Osteoblast (primary cell): Measurements from ENCODE around the gene C1orf167. TPM values are rescaled to one million over a fixed set of nuclear protein-coding genes. Genes with fewer than 3 reads are reported as not detected.

Experiments
- DNase-seq: peaks from one replicate; pipeline ENCODE4 v3.0.0; 2011; ENCODE audit warnings: low spot score, mixed read lengths; ENCODE audit not compliant: insufficient read length; ENCODE audit errors: missing footprints
- H2AFZ ChIP-seq: 2 replicates; pipeline ENCODE4 v1.6.0; 2011; ENCODE audit warnings: mild to moderate bottlenecking, low read length
- H3K27ac ChIP-seq: 2 replicates; pipeline ENCODE4 v1.5.1; 2011; ENCODE audit warnings: mild to moderate bottlenecking, low read depth, low read length, moderate library complexity
- H3K27me3 ChIP-seq: 2 replicates; pipeline ENCODE4 v1.6.0; 2012; ENCODE audit warnings: mild to moderate bottlenecking, control low read depth, inconsistent platforms, low read length, moderate library complexity; ENCODE audit not compliant: insufficient read depth
- H3K36me3 ChIP-seq: 2 replicates; pipeline ENCODE4 v1.5.1; 2011; ENCODE audit warnings: mild to moderate bottlenecking, low read length, control low read depth, moderate library complexity; ENCODE audit not compliant: insufficient read depth
- H3K4me1 ChIP-seq: 2 replicates; pipeline ENCODE4 v1.5.1; 2011; ENCODE audit warnings: mild to moderate bottlenecking, low read length, control low read depth, moderate library complexity; ENCODE audit not compliant: insufficient read depth
- H3K4me2 ChIP-seq: 2 replicates; pipeline ENCODE4 v1.6.0; 2011; ENCODE audit warnings: mild to moderate bottlenecking, low read length; ENCODE audit not compliant: insufficient read depth
- H3K4me3 ChIP-seq: fragments of 200-600 bp; sonication (generic); 3 replicates; pipeline ENCODE4 v1.5.1; 2012; ENCODE audit warnings: mild to moderate bottlenecking, low read length, inconsistent platforms; ENCODE audit not compliant: insufficient read depth
- H3K79me2 ChIP-seq: 2 replicates; pipeline ENCODE4 v1.6.0; 2012; ENCODE audit warnings: mild to moderate bottlenecking, low read length, control low read depth, inconsistent platforms; ENCODE audit not compliant: insufficient read depth
- H3K9me3 ChIP-seq: 2 replicates; pipeline ENCODE4 v1.5.1; 2011; ENCODE audit warnings: low read depth, low read length, control low read depth
- H4K20me1 ChIP-seq: 2 replicates; pipeline ENCODE4 v1.6.0; 2012; ENCODE audit warnings: mild to moderate bottlenecking, low read length, control low read depth; ENCODE audit not compliant: insufficient read depth
- CTCF ChIP-seq: IDR thresholded peaks from 2 replicates; pipeline ENCODE4 v1.5.1; 2011; ENCODE audit warnings: mild to moderate bottlenecking, low read depth, low read length, moderate library complexity; ENCODE audit errors: extremely low read depth
- total RNA-seq: library from RNA; depleted of rRNA; stranded (reverse); fragments of >200 nt; gene quantifications from 2 replicates; pipeline ENCODE4 v1.2.3, GENCODE V29; 2012

C1orf167 gene
- total RNA-seq, 1 donor: not detected

GRCh38 chr1:11786168-11786567, 24.2 kb downstream of the C1orf167 start:
- Histone ChIP-seq H3K79me2 (no peaks in the 10 kb centered on the region), H3K36me3 (peaks cover 4% of the 10 kb centered on the region), H3K4me3 (no peak overlapping the region), H4K20me1 (no peaks in the 10 kb centered on the region), H3K4me2 (no peak overlapping the region), H3K4me1 (peaks cover 22% of the 10 kb centered on the region), H3K27me3 (no peaks in the 10 kb centered on the region), H2AFZ (no peak overlapping the region), H3K9me3 (no peaks in the 10 kb centered on the region), H3K27ac (no peak overlapping the region)
- DNase-seq: no peak
- no peak for TF ChIP-seq CTCF

GRCh38 chr1:11787251-11787803, 25.3 kb downstream of the C1orf167 start:
- Histone ChIP-seq H3K27ac (no peak overlapping the region), H3K79me2 (no peaks in the 10 kb centered on the region), H4K20me1 (no peaks in the 10 kb centered on the region), H3K4me3 (peak overlapping the region; percentile 51), H3K36me3 (peaks cover 11% of the 10 kb centered on the region), H3K4me2 (peak overlapping the region; percentile 76), H3K4me1 (peaks cover 23% of the 10 kb centered on the region), H3K9me3 (no peaks in the 10 kb centered on the region), H2AFZ (peak overlapping the region; percentile 81), H3K27me3 (no peaks in the 10 kb centered on the region)
- peak; percentile 92 for DNase-seq
- TF ChIP-seq CTCF: no peak

- Histone ChIP-seq H3K4me2 (peak overlapping the region; percentile 76), H3K4me3 (no peak overlapping the region), H3K27me3 (no peaks in the 10 kb centered on the region), H3K9me3 (no peaks in the 10 kb centered on the region), H4K20me1 (no peaks in the 10 kb centered on the region), H3K79me2 (no peaks in the 10 kb centered on the region), H3K4me1 (peaks cover 23% of the 10 kb centered on the region), H3K36me3 (peaks cover 13% of the 10 kb centered on the region), H2AFZ (peak overlapping the region; percentile 81), H3K27ac (no peak overlapping the region)
- peak; percentile 55 for DNase-seq
- no peak for TF ChIP-seq CTCF
These were observed 25.9 kb downstream of the C1orf167 start for GRCh38 chr1:11787804-11788436.

GRCh38 chr1:11788549-11789053, 26.6 kb downstream of the C1orf167 start:
- peaks cover 14% of the 10 kb centered on the region for H3K36me3 ChIP-seq
- H3K9me3 ChIP-seq: no peaks in the 10 kb centered on the region
- no peak overlapping the region for H3K27ac ChIP-seq
- H4K20me1 ChIP-seq: no peaks in the 10 kb centered on the region
- H3K79me2 ChIP-seq: no peaks in the 10 kb centered on the region
- H3K4me3 ChIP-seq: no peak overlapping the region
- H2AFZ ChIP-seq: no peak overlapping the region
- H3K4me2 ChIP-seq: no peak overlapping the region
- peaks cover 23% of the 10 kb centered on the region for H3K4me1 ChIP-seq
- peak; percentile 50 for DNase-seq
- H3K27me3 ChIP-seq: no peaks in the 10 kb centered on the region
- no peak for TF ChIP-seq CTCF
